Hepatocyte (in vitro differentiated cells): ENCODE data around the gene TMEM87B.

Experiments
- CTCF ChIP-seq: fragments of 200-600 bp; sonication (generic); IDR thresholded peaks from 2 replicates; pipeline ENCODE4 v1.5.1; 2016; ENCODE audit warnings: antibody characterized with exemption, mild to moderate bottlenecking; ENCODE audit not compliant: poor library complexity
- EZH2 ChIP-seq: fragments of 200-600 bp; sonication (generic); IDR thresholded peaks from 2 replicates; pipeline ENCODE4 v1.6.1; 2016; ENCODE audit warnings: antibody characterized with exemption, mild to moderate bottlenecking, borderline replicate concordance
- EZH2phosphoT487 ChIP-seq: fragments of 200-600 bp; sonication (generic); IDR thresholded peaks from one replicate; pipeline ENCODE4 v1.6.1; 2018; ENCODE audit warnings: antibody characterized with exemption, mild to moderate bottlenecking, low read depth, moderate library complexity; ENCODE audit not compliant: unreplicated experiment, severe bottlenecking

GRCh38 chr2:112153179-112153490 is 98.1 kb downstream of the TMEM87B start:
- no peak for TF ChIP-seq CTCF
- TF ChIP-seq EZH2phosphoT487, result no peak
- no peak for TF ChIP-seq EZH2
